Measurements from ENCODE around the gene AADAT. TPM values are rescaled to one million over a fixed set of nuclear protein-coding genes. Genes with fewer than 3 reads are reported as not detected.

AADAT gene
- polyA plus RNA-seq, 2 of the 4 experiments (the other 2 are of a cell fraction): 8.8 to 23.2 TPM

DNA sequence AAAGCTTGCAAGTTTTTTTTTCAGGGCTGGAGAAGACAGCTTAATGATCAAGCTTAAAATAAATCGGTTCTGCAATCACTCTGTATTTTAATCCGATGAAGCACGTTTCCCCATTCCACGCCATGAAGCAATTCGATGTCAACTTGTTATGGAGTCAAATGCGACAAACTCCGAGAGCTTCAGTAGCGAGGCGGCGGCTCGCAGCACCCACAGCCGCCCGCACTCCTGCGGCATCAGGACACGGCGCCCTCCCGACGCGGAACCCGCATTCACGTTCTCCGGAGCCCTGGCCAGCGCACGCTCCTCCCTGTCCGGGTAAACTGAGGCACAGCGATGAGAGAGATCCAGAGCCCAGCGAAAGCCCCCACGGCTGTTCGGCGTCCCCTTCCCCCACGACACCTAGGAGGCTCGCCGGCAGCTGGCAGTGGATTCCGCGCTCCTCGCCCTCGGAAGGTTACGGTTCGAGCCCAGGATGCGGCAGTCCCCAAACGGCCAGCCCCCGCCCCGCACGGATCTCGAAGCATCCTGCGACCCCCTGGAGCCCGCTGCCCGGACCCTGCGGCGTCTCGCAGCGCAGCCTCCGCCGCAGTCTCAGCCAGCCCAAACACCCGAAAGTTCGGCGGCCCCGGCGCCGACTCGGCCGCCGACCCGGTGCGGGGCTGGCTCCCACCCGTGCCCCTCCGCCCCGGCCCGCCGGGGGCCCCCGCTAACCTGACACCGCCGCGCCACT is 64.1 kb downstream of the AADAT start:
- ATAC-seq: no peak; a peak in 1 of 6 replicates
- CTCF ChIA-PET: interaction anchor here (1.0 to 4.7 kb wide), 3 partner anchors 16 to 215 kb away, joined by 4 to 20 read pairs (median 4); no protein-coding TSS in a partner anchor
- peak overlapping the region; percentile 73 for H3K4me2 ChIP-seq
- peak overlapping the region; percentile 84 to 100 for H3K27ac ChIP-seq
- no peak for FAIRE-seq
- TF ChIP-seq MYC (IDR thresholded peaks at IDR 0.05; ENCODE audit: borderline replicate concordance, low read length): no peak
- no peak for TF ChIP-seq POLR2AphosphoS2 (conservative IDR thresholded peaks at IDR 0.05; ENCODE audit: low read length)
- no peak for TF ChIP-seq BHLHE40 (IDR thresholded peaks at IDR 0.05; ENCODE audit: low read depth, low read length)
- TF ChIP-seq RNF2 (IDR thresholded peaks at IDR 0.05; ENCODE audit: borderline replicate concordance, low read depth): 0 out of 2 replicates have a peak, but pooled peaks have one; percentile 20
- TF ChIP-seq NFE2L2 (conservative IDR thresholded peaks at IDR 0.05; ENCODE audit: low read length): no peak
- DNase-seq (ENCODE audit: low read depth in 1 of 2, low spot score in 1 of 2): peak; percentile 3 to 7
- 26% methylated on average over 21 of the region's 74 CpGs for WGBS (ENCODE audit: missing lambda C conversion rate)
- H3K9me3 ChIP-seq: peaks cover 9% of the 10 kb centered on the region; the same call in 2 of the 3 replicates
- POLR2A ChIA-PET: interaction anchor here (1.5 to 2.1 kb wide), 4 partner anchors 56 to 413 kb away, joined by 5 to 7 read pairs (median 6); partner anchors contain the start of gene NEK1
- H3K4me1 ChIP-seq: no peaks in the 10 kb centered on the region
- H3K4me3 ChIP-seq: peak overlapping the region; percentile 98

DNA sequence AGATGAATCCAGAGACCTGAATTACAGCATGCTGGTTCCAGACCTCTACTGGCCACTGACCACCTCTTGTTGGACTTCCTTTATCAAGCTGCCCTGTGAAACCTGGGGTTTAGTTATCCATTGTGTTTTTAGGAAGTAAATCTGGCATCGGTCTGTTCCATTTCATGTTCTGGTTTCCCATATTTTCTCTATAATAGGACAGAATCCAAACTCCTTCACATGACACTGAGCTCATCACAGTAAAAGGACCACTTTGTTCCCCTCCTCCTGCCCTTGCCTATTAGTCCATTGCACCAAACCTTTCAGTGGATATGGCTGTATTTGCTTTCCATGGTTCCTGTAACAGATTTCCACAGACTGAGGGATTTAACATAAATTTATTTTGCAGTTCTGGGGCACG is 67.5 kb downstream of the AADAT start:
- ATAC-seq: no peak
- Histone ChIP-seq H3K4me3 (no peak overlapping the region), H3K4me2 (no peak overlapping the region), H3K4me1 (no peaks in the 10 kb centered on the region), H3K9me3 (no peaks in the 10 kb centered on the region), H3K27ac (no peak overlapping the region)
- FAIRE-seq: no peak
- no peak for TF ChIP-seq CHD4 (IDR thresholded peaks at IDR 0.05; ENCODE audit: borderline replicate concordance)
- no peak for TF ChIP-seq SMC3 (IDR thresholded peaks at IDR 0.05)
- no peak for TF ChIP-seq NPAS2 (CRISPR knock-in tag; IDR thresholded peaks at IDR 0.05; ENCODE audit: borderline replicate concordance)
- TF ChIP-seq BHLHE40 (IDR thresholded peaks at IDR 0.05; ENCODE audit: low read depth, low read length): no peak
- TF ChIP-seq RAD21 (conservative IDR thresholded peaks at IDR 0.05 in 1 of 2, IDR thresholded peaks at IDR 0.05 in 1 of 2): no peak
- no peak for TF ChIP-seq HDAC2 (IDR thresholded peaks at IDR 0.05)
- TF ChIP-seq, protein P1, sequence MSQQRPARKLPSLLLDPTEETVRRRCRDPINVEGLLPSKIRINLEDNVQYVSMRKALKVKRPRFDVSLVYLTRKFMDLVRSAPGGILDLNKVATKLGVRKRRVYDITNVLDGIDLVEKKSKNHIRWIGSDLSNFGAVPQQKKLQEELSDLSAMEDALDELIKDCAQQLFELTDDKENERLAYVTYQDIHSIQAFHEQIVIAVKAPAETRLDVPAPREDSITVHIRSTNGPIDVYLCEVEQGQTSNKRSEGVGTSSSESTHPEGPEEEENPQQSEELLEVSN (IDR thresholded peaks at IDR 0.05; ENCODE audit: borderline replicate concordance, low read depth): no peak
- no peak for TF ChIP-seq ESRRA (IDR thresholded peaks at IDR 0.05; ENCODE audit: borderline replicate concordance, low read length)
- TF ChIP-seq FOXS1 (CRISPR knock-in tag; IDR thresholded peaks at IDR 0.05): no peak
- TF ChIP-seq NFE2L2 (conservative IDR thresholded peaks at IDR 0.05; ENCODE audit: low read length): no peak
- TF ChIP-seq, protein P2, sequence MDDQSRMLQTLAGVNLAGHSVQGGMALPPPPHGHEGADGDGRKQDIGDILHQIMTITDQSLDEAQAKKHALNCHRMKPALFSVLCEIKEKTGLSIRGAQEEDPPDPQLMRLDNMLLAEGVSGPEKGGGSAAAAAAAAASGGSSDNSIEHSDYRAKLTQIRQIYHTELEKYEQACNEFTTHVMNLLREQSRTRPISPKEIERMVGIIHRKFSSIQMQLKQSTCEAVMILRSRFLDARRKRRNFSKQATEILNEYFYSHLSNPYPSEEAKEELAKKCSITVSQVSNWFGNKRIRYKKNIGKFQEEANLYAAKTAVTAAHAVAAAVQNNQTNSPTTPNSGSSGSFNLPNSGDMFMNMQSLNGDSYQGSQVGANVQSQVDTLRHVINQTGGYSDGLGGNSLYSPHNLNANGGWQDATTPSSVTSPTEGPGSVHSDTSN (IDR thresholded peaks at IDR 0.05): no peak
- no peak for TF ChIP-seq ZC3H11A (IDR thresholded peaks at IDR 0.05)
- TF ChIP-seq EHF (CRISPR knock-in tag; IDR thresholded peaks at IDR 0.05): no peak
- TF ChIP-seq GATA3 (IDR thresholded peaks at IDR 0.05; ENCODE audit: borderline replicate concordance): no peak
- ChIA-PET CTCF (interaction anchor here (3.2 kb wide), 1 partner anchor 212 kb away, joined by 17 read pairs; no protein-coding TSS in a partner anchor), POLR2A (no interaction called here)
- WGBS (ENCODE audit: missing lambda C conversion rate): 92% methylated on average over 2 of the region's 2 CpGs
- no peak for DNase-seq (ENCODE audit: low read depth in 1 of 2, low spot score in 1 of 2)

DNA sequence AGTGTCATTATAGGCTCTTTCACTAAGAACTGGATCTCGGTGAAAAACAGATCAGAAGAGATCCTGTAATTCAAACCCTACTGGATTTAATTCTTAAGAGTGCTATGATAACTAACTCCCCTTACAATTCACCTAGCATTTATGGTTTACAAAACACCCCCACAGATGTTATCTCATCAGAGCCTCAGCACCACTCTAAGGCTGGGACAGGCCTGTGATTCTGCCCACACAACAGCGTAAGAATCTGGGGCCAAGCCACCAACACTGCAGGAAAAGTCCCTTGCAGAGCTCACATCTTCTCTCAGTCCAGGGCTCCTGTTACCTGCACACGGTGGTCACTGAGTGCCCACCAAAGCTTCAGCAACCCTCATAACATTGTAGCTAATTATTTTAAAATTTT is 72.5 kb downstream of the AADAT start:
- no peak for DNase-seq (ENCODE audit: low read depth in 1 of 2, low spot score in 1 of 2)
- ChIA-PET CTCF (interaction anchor here (1.5 kb wide), 1 partner anchor 10 kb away, joined by 4 read pairs; no protein-coding TSS in a partner anchor), POLR2A (no interaction called here)
- Histone ChIP-seq H3K4me1 (no peaks in the 10 kb centered on the region), H3K9me3 (no peaks in the 10 kb centered on the region), H3K4me2 (no peak overlapping the region), H3K27ac (no peak overlapping the region), H3K4me3 (no peak overlapping the region)
- no peak for ATAC-seq
- FAIRE-seq: no peak
- 75% methylated on average over 3 of the region's 3 CpGs for WGBS (ENCODE audit: missing lambda C conversion rate)
- TF ChIP-seq RFX5 (IDR thresholded peaks at IDR 0.05): no peak
- TF ChIP-seq HOXA7 (CRISPR knock-in tag; IDR thresholded peaks at IDR 0.05): no peak
- no peak for TF ChIP-seq CHD4 (IDR thresholded peaks at IDR 0.05; ENCODE audit: borderline replicate concordance)
- TF ChIP-seq, protein P3, sequence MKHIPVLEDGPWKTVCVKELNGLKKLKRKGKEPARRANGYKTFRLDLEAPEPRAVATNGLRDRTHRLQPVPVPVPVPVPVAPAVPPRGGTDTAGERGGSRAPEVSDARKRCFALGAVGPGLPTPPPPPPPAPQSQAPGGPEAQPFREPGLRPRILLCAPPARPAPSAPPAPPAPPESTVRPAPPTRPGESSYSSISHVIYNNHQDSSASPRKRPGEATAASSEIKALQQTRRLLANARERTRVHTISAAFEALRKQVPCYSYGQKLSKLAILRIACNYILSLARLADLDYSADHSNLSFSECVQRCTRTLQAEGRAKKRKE (CRISPR knock-in tag; IDR thresholded peaks at IDR 0.05; ENCODE audit: low read depth): no peak
- TF ChIP-seq FOSB (CRISPR knock-in tag; IDR thresholded peaks at IDR 0.05): no peak
- TF ChIP-seq, protein P4, sequence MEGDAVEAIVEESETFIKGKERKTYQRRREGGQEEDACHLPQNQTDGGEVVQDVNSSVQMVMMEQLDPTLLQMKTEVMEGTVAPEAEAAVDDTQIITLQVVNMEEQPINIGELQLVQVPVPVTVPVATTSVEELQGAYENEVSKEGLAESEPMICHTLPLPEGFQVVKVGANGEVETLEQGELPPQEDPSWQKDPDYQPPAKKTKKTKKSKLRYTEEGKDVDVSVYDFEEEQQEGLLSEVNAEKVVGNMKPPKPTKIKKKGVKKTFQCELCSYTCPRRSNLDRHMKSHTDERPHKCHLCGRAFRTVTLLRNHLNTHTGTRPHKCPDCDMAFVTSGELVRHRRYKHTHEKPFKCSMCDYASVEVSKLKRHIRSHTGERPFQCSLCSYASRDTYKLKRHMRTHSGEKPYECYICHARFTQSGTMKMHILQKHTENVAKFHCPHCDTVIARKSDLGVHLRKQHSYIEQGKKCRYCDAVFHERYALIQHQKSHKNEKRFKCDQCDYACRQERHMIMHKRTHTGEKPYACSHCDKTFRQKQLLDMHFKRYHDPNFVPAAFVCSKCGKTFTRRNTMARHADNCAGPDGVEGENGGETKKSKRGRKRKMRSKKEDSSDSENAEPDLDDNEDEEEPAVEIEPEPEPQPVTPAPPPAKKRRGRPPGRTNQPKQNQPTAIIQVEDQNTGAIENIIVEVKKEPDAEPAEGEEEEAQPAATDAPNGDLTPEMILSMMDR (IDR thresholded peaks at IDR 0.05): no peak
- no peak for TF ChIP-seq CBX8 (IDR thresholded peaks at IDR 0.05)
- TF ChIP-seq SMC3 (IDR thresholded peaks at IDR 0.05): no peak
- no peak for TF ChIP-seq RARB (CRISPR knock-in tag; IDR thresholded peaks at IDR 0.05)
- TF ChIP-seq MYC (IDR thresholded peaks at IDR 0.05; ENCODE audit: borderline replicate concordance, low read length): no peak
- TF ChIP-seq ZC3H11A (IDR thresholded peaks at IDR 0.05): no peak
- no peak for TF ChIP-seq SREBF2 (IDR thresholded peaks at IDR 0.05)
- TF ChIP-seq, protein P5, sequence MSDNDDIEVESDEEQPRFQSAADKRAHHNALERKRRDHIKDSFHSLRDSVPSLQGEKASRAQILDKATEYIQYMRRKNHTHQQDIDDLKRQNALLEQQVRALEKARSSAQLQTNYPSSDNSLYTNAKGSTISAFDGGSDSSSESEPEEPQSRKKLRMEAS (IDR thresholded peaks at IDR 0.05): no peak
- no peak for TF ChIP-seq ZFP36 (IDR thresholded peaks at IDR 0.05; ENCODE audit: borderline replicate concordance, partially characterized antibody)
- TF ChIP-seq, protein P6, sequence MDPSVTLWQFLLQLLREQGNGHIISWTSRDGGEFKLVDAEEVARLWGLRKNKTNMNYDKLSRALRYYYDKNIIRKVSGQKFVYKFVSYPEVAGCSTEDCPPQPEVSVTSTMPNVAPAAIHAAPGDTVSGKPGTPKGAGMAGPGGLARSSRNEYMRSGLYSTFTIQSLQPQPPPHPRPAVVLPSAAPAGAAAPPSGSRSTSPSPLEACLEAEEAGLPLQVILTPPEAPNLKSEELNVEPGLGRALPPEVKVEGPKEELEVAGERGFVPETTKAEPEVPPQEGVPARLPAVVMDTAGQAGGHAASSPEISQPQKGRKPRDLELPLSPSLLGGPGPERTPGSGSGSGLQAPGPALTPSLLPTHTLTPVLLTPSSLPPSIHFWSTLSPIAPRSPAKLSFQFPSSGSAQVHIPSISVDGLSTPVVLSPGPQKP (IDR thresholded peaks at IDR 0.05; ENCODE audit: low read depth, low read length): no peak
